WTC11 (cell line): Measurements from ENCODE around the gene TIMP2. TPM values are rescaled to one million over a fixed set of nuclear protein-coding genes. Genes with fewer than 3 reads are reported as not detected.

Experiments used
- ATAC-seq: fragments of 200-7000 bp; cut with Tn5 transposase; 2 replicates; pipeline ENCODE4 v1.10.0; 2021; ENCODE audit warnings: mild to moderate bottlenecking, moderate library complexity
- CTCF ChIA-PET: fragments of 300-600 bp; sonication (Branson Sonifier 250); formaldehyde crosslinking; loops from one replicate; lab custom pipeline; 2021; ENCODE audit warnings: antibody characterized with exemption; lab: Charles Lee
- POLR2A ChIA-PET: fragments of 350-600 bp; sonication (Branson Sonifier 250); formaldehyde crosslinking; loops from one replicate; lab custom pipeline; 2021; ENCODE audit warnings: antibody characterized with exemption; lab: Charles Lee
- DNase-seq: peaks from one replicate; pipeline ENCODE4 v3.0.0; 2021; ENCODE audit warnings: low spot score
- H3K27ac Mint-ChIP-seq: 2 replicates; pipeline ENCODE4 v1.8.0; 2021; ENCODE audit warnings: mixed read lengths
- H3K27me3 Mint-ChIP-seq: 2 replicates; pipeline ENCODE4 v1.8.0; 2021; ENCODE audit warnings: low read depth, mild to moderate bottlenecking, moderate library complexity, mixed read lengths
- H3K36me3 Mint-ChIP-seq: 2 replicates; pipeline ENCODE4 v1.8.0; 2021; ENCODE audit warnings: mixed read lengths
- H3K4me1 Mint-ChIP-seq: 2 replicates; pipeline ENCODE4 v1.8.0; 2022; ENCODE audit warnings: mixed read lengths
- H3K4me3 Mint-ChIP-seq: 2 replicates; pipeline ENCODE4 v1.8.0; 2021; ENCODE audit warnings: mild to moderate bottlenecking, moderate library complexity, mixed read lengths
- H3K9me3 Mint-ChIP-seq: 2 replicates; pipeline ENCODE4 v1.8.0; 2021; ENCODE audit warnings: mixed read lengths
- EMX1 ChIP-seq: fragments of 250-450 bp; sonication (Bioruptor Pico); IDR thresholded peaks from 2 replicates; pipeline ENCODE4 v1.8.0; 2021; ENCODE audit warnings: mild to moderate bottlenecking
- FOXP1 ChIP-seq: sonication (generic); formaldehyde crosslinking; IDR thresholded peaks from 2 replicates; pipeline ENCODE4 v1.8.0; 2022; ENCODE audit warnings: missing genetic modification reagents, mild to moderate bottlenecking, moderate library complexity, borderline replicate concordance
- GRHL2 ChIP-seq: fragments of 250-450 bp; sonication (Bioruptor Pico); IDR thresholded peaks from 2 replicates; pipeline ENCODE4 v1.8.0; 2022; ENCODE audit warnings: mild to moderate bottlenecking, moderate library complexity; ENCODE audit not compliant: insufficient replicate concordance, severe bottlenecking
- NFATC4 ChIP-seq: fragments of 250-450 bp; sonication (Bioruptor Pico); IDR thresholded peaks from 2 replicates; pipeline ENCODE4 v1.9.0; 2021; ENCODE audit warnings: mild to moderate bottlenecking
- NFE2L1 ChIP-seq: sonication (generic); formaldehyde crosslinking; IDR thresholded peaks from 2 replicates; pipeline ENCODE4 v1.8.1; 2023; ENCODE audit warnings: missing genetic modification reagents
- NR3C1 ChIP-seq: sonication (generic); formaldehyde crosslinking; conservative IDR thresholded peaks from 2 replicates; pipeline ENCODE4 v1.8.1; 2023; ENCODE audit warnings: low read depth, mild to moderate bottlenecking, missing genetic modification reagents
- SP1 ChIP-seq: sonication (generic); formaldehyde crosslinking; conservative IDR thresholded peaks from 2 replicates; pipeline ENCODE4 v1.8.1; 2022; ENCODE audit warnings: missing genetic modification reagents
- TCF7 ChIP-seq: sonication (generic); formaldehyde crosslinking; IDR thresholded peaks from 2 replicates; pipeline ENCODE4 v1.8.0; 2022; ENCODE audit warnings: mild to moderate bottlenecking, low read depth, missing genetic modification reagents, moderate library complexity
- TEAD4 ChIP-seq: sonication (generic); formaldehyde crosslinking; IDR thresholded peaks from 2 replicates; pipeline ENCODE4 v1.8.0; 2022; ENCODE audit warnings: mild to moderate bottlenecking, missing genetic modification reagents
- ZBTB21 ChIP-seq: sonication (generic); formaldehyde crosslinking; IDR thresholded peaks from 2 replicates; pipeline ENCODE4 v1.8.1; 2023; ENCODE audit warnings: mild to moderate bottlenecking, missing genetic modification reagents, borderline replicate concordance
- ZNF232 ChIP-seq: sonication (generic); formaldehyde crosslinking; IDR thresholded peaks from 2 replicates; pipeline ENCODE4 v1.8.0; 2022; ENCODE audit warnings: mild to moderate bottlenecking, missing genetic modification reagents
- ZNF281 ChIP-seq: sonication (generic); formaldehyde crosslinking; IDR thresholded peaks from 2 replicates; pipeline ENCODE4 v1.8.0; 2023; ENCODE audit warnings: mild to moderate bottlenecking, missing genetic modification reagents
- total RNA-seq: library from RNA; stranded (reverse); gene quantifications from 3 replicates; pipeline ENCODE4 v1.2.3, GENCODE V29; 2021
- TF ChIP-seq, protein P1 (sequence below): sonication (generic); formaldehyde crosslinking; IDR thresholded peaks from 2 replicates; pipeline ENCODE4 v1.8.1; 2022; ENCODE audit warnings: mild to moderate bottlenecking, moderate library complexity, missing genetic modification reagents

The TIMP2 gene
- total RNA-seq, 1 experiment from 2014 or later, result 37.1 TPM

DNA sequence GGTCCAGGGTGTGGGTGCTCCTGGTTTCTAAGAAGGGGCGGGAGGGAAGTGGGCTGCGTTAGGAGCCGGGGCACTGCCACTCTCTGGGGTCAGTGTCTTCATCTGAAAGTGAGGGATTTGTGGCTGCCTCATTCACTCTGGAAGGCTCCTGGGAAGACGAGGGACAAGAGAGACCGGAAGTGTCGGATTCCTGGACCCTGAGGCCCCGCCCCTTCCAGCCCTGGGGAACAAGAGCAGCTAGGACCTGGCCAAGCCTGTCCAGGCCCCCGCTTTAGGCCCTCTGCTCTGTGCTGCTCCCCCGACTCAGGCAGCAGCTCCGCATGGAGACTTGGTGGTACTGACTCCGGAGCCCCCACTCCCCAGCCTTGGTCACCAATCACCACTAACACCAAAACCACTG, 48.0 kb upstream of the TIMP2 start:
- Mint-ChIP-seq H3K27me3 (no peaks in the 10 kb centered on the region; the same call in 1 of the 2 replicates), H3K36me3 (peaks cover 4% of the 10 kb centered on the region; the same call in 1 of the 2 replicates), H3K4me1 (peaks cover 24% of the 10 kb centered on the region), H3K4me3 (no peak overlapping the region), H3K9me3 (no peaks in the 10 kb centered on the region), H3K27ac (no peak overlapping the region)
- TF ChIP-seq ZBTB21 (CRISPR knock-in tag) (no peak), TCF7 (0 out of 2 replicates have a peak, but pooled peaks have one; percentile 0), FOXP1 (CRISPR knock-in tag) (0 out of 2 replicates have a peak, but pooled peaks have one; percentile 31), TEAD4 (CRISPR knock-in tag) (no peak)
- peak; percentile 63 for DNase-seq
- peak; percentile 43 for ATAC-seq
- ChIA-PET POLR2A (interaction anchor here (2.2 kb wide), 1 partner anchor 107 kb away, joined by 6 read pairs; no protein-coding TSS in a partner anchor), CTCF (interaction anchor here (1.1 to 8.3 kb wide), 5 partner anchors 14 to 130 kb away, joined by 3 to 95 read pairs (median 4); no protein-coding TSS in a partner anchor)

- peaks cover 4% of the 10 kb centered on the region; the same call in 1 of the 2 replicates for H3K36me3 Mint-ChIP-seq
- ATAC-seq, result no peak
- CTCF ChIA-PET, result interaction anchor here (1.0 to 8.3 kb wide), 12 partner anchors 32 to 129 kb away, joined by 3 to 95 read pairs (median 5); no protein-coding TSS in a partner anchor
Measured at GRCh38 chr17:78972507-78973105, 47.4 kb upstream of the TIMP2 start.

GRCh38 chr17:78971756-78972506, 46.7 kb upstream of the TIMP2 start:
- no peak for DNase-seq
- TF ChIP-seq ZNF281, result no peak
- no peak for TF ChIP-seq SP1 (CRISPR knock-in tag)
- no peak for TF ChIP-seq NFATC4
- TF ChIP-seq, protein P1, sequence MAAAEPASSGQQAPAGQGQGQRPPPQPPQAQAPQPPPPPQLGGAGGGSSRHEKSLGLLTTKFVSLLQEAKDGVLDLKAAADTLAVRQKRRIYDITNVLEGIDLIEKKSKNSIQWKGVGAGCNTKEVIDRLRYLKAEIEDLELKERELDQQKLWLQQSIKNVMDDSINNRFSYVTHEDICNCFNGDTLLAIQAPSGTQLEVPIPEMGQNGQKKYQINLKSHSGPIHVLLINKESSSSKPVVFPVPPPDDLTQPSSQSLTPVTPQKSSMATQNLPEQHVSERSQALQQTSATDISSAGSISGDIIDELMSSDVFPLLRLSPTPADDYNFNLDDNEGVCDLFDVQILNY, result no peak
- TF ChIP-seq, all 79 proteins: peak for 0
- CTCF ChIA-PET, result interaction anchor here (0.6 to 8.3 kb wide), 34 partner anchors 8 to 687 kb away, joined by 3 to 95 read pairs (median 4); partner anchors contain the start of gene LGALS3BP
- Mint-ChIP-seq H3K4me1 (peaks cover 24% of the 10 kb centered on the region), H3K27me3 (no peaks in the 10 kb centered on the region; the same call in 1 of the 2 replicates), H3K9me3 (no peaks in the 10 kb centered on the region), H3K36me3 (peaks cover 4% of the 10 kb centered on the region; the same call in 1 of the 2 replicates), H3K27ac (peak overlapping the region; percentile 75), H3K4me3 (no peak overlapping the region)
- POLR2A ChIA-PET, result interaction anchor here (2.2 kb wide), 1 partner anchor 105 kb away, joined by 6 read pairs; no protein-coding TSS in a partner anchor
- ATAC-seq, result no peak

More at GRCh38 chr17:78972507-78973105, 47.4 kb upstream of the TIMP2 start:
- DNase-seq, result no peak
- POLR2A ChIA-PET, result interaction anchor here (2.2 kb wide), 1 partner anchor 106 kb away, joined by 6 read pairs; no protein-coding TSS in a partner anchor
- Mint-ChIP-seq H3K4me3 (no peak overlapping the region), H3K27ac (no peak overlapping the region), H3K4me1 (peaks cover 24% of the 10 kb centered on the region), H3K27me3 (no peaks in the 10 kb centered on the region; the same call in 1 of the 2 replicates), H3K9me3 (no peaks in the 10 kb centered on the region)
- TF ChIP-seq NR3C1 (no peak), ZBTB21 (CRISPR knock-in tag) (no peak), ZNF232 (CRISPR knock-in tag) (no peak), EMX1 (CRISPR knock-in tag) (no peak), TCF7 (0 out of 2 replicates have a peak, but pooled peaks have one; percentile 15), FOXP1 (CRISPR knock-in tag) (no peak), GRHL2 (CRISPR knock-in tag) (no peak), NFE2L1 (CRISPR knock-in tag) (no peak)
